Suppressor macrophage (primary cell): ENCODE measurements around the gene MX1.

ENCODE experiments used
- DNase-seq, 4 experiments: peaks; one replicate each; pipeline ENCODE4 v3.0.0-alpha.2; 2020 to 2022

MX1 gene

DNA sequence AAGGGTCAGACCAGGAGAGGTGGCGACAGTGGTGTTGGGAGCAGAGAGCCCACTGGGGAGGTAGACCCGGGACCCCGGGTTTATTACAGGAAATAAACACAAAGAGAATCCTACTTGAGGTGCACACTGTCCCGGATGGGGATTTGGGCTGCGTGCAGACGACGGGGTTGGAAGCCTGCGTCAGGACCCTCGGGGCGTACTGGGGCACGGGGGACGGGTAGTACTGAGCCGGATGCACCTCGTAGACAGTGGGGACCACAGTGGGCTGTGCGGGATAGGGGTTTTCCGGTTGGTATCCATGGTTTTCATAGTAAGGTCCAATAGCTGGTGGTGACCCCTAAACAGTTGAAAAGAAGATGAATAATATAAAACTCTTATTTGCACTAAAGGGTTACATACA lies 68.2 kb downstream of the MX1 start:
- no peak for DNase-seq

DNA sequence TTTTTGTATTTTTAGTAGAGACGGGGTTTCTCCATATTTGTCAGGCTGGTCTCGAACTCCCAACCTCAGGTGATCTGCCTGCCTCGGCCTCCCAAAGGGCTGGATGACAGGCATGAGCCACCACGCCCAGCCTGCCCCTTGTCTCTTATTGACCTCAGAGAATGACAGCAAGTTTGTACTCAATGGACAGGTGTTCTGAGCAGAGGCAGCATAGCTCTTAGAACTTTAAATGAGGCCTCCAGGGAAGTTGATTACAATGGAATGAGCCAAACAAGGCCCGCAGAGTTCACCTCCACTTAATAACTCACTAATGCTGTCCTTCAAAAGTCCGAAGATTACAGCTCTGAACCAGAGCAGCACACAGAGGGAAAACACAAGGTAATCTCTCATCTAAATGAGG lies 71.0 kb downstream of the MX1 start:
- DNase-seq: no peak

- DNase-seq: no peak
These were observed 71.7 kb downstream of the MX1 start for GRCh38 chr21:41497788-41498187.

DNA sequence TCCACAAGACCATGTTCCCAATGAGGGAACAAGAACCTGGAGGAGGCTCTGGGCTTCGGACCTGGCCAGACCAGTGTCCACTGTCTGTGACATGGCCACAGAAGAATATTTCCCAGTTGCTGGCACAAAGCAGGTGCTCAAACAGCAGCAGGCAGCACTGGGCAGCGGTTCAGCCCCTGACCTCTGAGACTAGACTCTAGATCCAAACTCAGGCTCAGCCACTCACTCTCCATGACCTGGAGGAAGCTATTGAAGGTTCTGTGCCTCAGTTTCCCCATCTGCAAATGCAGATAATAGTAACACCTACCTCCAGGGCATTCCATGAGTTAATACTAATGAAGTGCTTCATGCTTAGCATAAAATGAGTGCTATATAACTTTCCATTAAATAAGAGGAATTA lies 73.9 kb downstream of the MX1 start:
- no peak for DNase-seq

- no peak for DNase-seq
These were observed 74.3 kb downstream of the MX1 start for GRCh38 chr21:41500363-41500762.

DNA sequence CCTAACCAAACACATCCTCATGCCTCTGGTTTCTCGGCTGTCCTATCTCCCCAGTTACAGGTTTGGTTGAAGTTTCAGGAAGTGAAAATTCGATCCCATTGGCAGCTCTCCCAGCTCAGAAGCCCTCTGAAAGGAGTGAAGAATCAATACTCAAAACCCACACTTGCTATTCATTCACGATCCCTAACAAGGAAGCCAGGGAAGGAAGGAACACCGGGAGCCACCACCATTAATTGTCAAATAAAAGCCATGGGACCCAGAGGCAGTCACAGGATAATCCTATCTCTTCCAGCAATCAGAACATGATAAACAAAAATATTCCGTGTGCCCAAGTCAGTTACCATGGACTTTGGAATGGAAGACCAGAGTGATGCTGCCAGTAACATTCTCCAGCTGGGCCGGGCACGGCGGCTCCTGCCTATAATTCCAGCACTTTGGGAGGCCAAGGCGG lies 74.9 kb downstream of the MX1 start:
- no peak for DNase-seq

GRCh38 chr21:41501919-41502318 lies 75.9 kb downstream of the MX1 start:
- no peak for DNase-seq

DNA sequence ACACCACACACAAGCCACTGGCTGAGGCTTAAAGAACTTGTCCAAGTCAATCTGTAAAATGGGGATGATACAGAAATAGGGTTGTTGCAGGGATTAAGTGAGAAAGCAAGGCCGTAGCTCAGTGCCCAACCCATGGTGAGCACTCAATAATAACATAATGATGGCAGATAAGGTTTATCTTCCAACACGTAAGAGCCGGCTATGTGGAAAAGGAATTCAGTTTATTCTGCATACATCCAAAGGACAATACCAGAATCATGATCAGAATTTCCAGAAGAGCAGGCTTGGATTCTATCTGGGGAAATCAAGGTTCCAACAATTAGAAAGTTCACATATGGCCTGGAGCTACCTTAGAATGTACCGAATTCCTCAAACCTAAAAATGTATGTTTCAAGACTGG lies 77.3 kb downstream of the MX1 start:
- DNase-seq: no peak

DNA sequence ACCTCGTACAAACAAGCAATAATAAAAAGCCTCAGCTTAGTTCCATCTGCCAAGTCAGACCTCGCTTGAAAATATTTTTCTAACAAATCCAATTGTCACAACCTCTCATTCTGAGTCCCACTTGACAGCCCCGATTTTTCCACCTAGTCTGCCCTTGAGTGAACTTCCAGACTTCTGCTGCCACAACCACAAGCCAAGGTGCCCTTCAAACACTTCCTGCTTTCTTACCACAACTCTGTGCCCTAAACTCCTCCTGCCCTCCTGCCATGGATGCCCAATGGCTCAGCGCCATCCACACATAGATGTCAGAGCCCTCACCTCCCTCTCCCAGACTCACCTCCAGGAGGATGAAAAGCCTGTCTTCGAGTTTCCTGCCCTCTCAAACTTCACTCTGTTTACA lies 78.0 kb downstream of the MX1 start:
- no peak for DNase-seq

GRCh38 chr21:41506005-41506594 lies 80.1 kb downstream of the MX1 start:
- DNase-seq: no peak

DNA sequence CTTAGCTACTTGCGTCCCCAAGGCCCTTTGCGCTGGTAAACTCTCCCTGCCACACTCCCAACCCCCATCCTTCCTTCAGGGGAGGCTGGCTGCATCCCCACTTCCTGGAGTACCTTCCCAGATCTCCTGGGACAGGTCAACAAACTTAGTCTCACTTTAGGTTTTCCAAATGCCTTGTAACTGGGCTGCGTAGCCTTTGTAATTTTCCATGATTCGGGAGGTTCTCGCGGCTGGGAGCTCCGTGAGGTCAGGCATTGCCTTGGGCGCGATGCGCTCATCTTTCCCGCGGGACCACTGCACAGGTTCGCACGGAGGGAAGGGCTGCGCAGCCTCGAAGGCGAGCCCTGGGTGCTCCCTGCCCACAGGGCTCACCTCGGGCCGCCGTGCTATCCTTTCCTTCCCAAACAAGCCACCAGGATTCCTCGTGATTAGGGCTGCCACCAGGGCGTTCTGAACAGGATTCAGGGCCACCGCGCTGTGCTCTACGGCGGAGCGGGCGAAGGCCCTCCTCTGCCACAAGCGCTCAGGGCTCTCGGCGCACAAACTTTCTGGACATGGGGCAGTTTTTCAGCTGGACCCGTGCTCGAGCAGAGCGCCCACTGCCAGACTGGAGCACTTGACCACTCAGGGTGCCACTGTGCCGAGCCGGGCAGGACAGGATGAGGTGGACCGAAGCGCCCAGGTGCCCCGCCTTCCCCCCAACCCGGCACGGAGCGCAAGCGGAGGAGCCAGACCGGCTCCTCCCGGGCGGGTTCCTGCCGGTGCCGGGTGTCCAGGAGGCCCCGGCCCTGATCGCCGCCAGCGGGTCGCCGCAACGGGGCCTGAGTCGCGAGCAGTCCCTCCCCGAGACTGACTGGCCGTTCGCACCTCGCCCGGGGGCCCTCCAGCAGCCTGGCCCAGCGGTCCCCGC lies 80.8 kb downstream of the MX1 start:
- no peak for DNase-seq

- DNase-seq: no peak
These were observed 81.7 kb downstream of the MX1 start, which contains the start of gene TMPRSS2 for GRCh38 chr21:41507521-41508414. TMPRSS2 (minus strand) TSS chr21:41508158; CDS start chr21:41498133, 10,025 bp downstream.

DNA sequence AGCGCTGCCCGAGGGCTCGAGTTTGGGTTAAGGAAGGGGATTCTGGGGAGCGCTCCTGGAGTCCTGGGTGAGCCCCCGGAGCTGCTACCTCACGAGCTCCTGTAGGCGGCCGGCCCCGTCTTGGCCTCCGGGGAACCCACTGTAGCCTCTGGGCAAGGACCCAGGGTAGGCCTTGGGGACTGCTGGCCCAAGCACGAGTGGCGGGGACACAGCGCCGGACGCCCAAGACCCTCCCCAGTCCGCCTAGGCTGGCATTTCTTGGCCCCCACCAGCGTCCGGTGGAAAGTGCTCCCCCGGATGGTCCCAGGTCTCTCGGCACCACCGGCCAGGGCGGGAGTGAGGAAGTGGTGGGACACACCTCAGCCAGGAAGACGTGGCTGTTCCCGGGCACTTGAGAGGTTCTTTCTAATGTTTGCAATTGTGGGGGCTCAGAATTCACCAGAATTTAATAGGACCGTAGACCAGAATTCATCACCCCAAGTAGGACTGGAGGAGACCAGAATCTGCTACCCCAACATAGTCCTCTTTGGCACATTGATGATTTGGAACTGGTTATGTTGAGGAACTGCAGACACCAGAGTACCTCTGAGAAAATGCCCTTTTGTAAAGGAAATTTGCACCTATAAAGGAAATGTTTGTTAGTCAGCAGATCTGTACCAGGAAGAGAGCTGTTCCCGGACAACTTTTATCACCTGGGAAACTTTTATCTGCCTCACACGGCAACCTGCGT lies 82.5 kb downstream of the MX1 start:
- DNase-seq: no peak
